22Rv1 (cell line): ENCODE data around the gene VARS2.

Experiments used
- CTCF ChIP-seq: fragments of 450-650 bp; IDR thresholded peaks from 2 replicates; pipeline ENCODE4 v1.5.1; 2017; ENCODE audit warnings: mild to moderate bottlenecking
- ZFX ChIP-seq: fragments of 450-650 bp; IDR thresholded peaks from 2 replicates; pipeline ENCODE4 v1.6.1; 2017; ENCODE audit warnings: antibody characterized with exemption, borderline replicate concordance

- TF ChIP-seq CTCF, result peak; percentile 72
- TF ChIP-seq ZFX, result no peak
Observed at GRCh38 chr6:30914076-30914853, at the start of gene VARS2.
